ENCODE data around the gene MCM7. TPM values are rescaled to one million over a fixed set of nuclear protein-coding genes. Genes with fewer than 3 reads are reported as not detected.
A peak's percentile ranks its signal among the peaks of the same experiment; 100 is the strongest.

Gene MCM7
- polyA plus RNA-seq, 1 donor, result 93.8 TPM

DNA sequence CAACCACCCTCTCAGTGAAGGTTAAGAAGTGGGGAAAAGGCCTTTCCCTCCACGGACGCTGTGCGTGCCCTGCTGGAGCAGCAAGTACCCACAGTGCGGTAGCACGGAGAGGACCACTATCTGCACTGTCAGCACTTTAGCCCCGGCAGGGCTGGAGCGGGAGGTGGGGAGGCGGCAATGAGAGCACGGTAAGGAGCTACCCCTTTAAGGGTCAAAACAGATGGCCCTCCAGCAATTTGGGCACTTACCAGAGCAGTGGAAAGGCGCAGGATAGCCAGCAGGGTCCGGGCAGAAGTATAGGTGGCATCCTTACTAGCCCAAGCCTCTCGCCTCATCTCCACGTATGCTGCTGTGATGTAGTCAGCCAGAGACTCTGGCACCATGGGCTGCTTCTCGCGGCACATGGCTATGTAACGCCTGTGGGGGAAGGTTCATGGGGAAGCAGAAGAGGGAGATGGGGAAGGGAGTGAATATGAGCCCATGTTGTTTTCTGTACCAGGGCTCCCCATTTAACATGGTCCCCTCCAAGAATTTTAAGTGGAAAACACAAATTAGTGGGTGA lies 7.2 kb downstream of the MCM7 start:
- Histone ChIP-seq H3K4me1 (ENCODE audit: control insufficient read depth, insufficient read depth, low read length) (peaks cover 10% of the 10 kb centered on the region), H3K27me3 (ENCODE audit: control insufficient read depth, insufficient read depth, low read length) (no peaks in the 10 kb centered on the region), H3K27ac (ENCODE audit: low read length) (no peak overlapping the region), H3K36me3 (ENCODE audit: control insufficient read depth, insufficient read depth, low read length) (peaks cover 87% of the 10 kb centered on the region), H3K9me3 (ENCODE audit: control insufficient read depth, low read depth, low read length) (no peaks in the 10 kb centered on the region), H3K4me3 (ENCODE audit: low read length) (no peak overlapping the region)
- no peak for DNase-seq
- no CpG with 5 or more reads among the region's 16 CpGs for WGBS (ENCODE audit: insufficient coverage, low lambda C conversion rate)

GRCh38 chr7:100093498-100093897 lies 7.7 kb downstream of the MCM7 start:
- Histone ChIP-seq H3K4me1 (ENCODE audit: control insufficient read depth, insufficient read depth, low read length) (peaks cover 9% of the 10 kb centered on the region), H3K36me3 (ENCODE audit: control insufficient read depth, insufficient read depth, low read length) (peaks cover 82% of the 10 kb centered on the region), H3K27ac (ENCODE audit: low read length) (no peak overlapping the region), H3K27me3 (ENCODE audit: control insufficient read depth, insufficient read depth, low read length) (no peaks in the 10 kb centered on the region), H3K4me3 (ENCODE audit: low read length) (no peak overlapping the region), H3K9me3 (ENCODE audit: control insufficient read depth, low read depth, low read length) (no peaks in the 10 kb centered on the region)
- no peak for DNase-seq
- WGBS (ENCODE audit: insufficient coverage, low lambda C conversion rate), result no CpG with 5 or more reads among the region's 13 CpGs

DNA sequence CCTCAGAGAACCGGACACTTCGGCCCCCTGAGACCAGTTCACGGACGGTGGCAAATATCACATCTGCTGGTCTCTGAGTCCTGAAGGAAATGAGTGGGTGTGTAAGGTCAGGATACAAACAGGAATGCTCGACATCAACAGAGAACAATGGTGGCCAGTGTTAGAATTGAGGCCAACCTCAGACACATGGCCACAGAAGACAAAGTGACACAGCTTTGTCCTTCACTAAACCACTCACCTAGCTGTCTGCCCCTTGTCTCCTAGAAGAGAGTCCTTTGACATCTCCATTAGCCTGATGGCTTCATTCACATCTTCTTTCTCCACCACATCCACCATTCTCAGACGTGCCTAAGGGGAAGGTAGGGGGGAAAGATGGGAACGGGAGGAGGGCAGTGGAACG lies 8.1 kb downstream of the MCM7 start:
- WGBS (ENCODE audit: insufficient coverage, low lambda C conversion rate), result no CpG with 5 or more reads among the region's 8 CpGs
- peaks cover 13% of the 10 kb centered on the region for H3K4me1 ChIP-seq (ENCODE audit: control insufficient read depth, insufficient read depth, low read length)
- no peaks in the 10 kb centered on the region for H3K27me3 ChIP-seq (ENCODE audit: control insufficient read depth, insufficient read depth, low read length)
- DNase-seq, result no peak
- H3K27ac ChIP-seq (ENCODE audit: low read length), result no peak overlapping the region
- peaks cover 77% of the 10 kb centered on the region for H3K36me3 ChIP-seq (ENCODE audit: control insufficient read depth, insufficient read depth, low read length)
- no peak overlapping the region for H3K4me3 ChIP-seq (ENCODE audit: low read length)
- H3K9me3 ChIP-seq (ENCODE audit: control insufficient read depth, low read depth, low read length), result no peaks in the 10 kb centered on the region

DNA sequence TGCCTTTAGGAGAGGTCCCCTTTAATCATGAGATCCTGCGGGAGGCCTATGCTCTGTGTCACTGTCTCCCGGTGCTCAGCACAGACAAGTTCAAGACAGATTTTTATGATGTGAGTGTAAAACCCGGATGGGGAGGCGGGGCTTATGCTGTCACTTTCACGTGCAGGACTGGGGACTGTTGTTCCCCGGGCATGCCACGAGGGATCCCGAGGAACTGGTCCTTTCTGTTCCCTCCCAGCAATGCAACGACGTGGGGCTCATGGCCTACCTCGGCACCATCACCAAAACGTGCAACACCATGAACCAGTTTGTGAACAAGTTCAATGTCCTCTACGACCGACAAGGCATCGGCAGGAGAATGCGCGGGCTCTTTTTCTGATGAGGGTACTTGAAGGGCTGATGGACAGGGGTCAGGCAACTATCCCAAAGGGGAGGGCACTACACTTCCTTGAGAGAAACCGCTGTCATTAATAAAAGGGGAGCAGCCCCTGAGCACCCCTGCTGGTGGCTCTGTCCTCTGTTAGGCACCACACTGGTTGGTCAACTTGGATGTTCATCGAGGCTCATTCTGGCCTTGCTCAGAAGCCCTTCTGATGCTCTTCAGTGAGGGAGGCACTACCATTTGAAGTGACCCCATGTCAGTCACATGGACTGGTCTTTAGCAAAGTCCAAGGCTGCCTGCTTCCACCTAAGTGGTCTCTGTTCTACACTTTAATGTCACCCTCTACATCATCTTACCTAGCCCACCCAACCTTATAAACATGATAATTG lies 9.6 kb downstream of the MCM7 start:
- Histone ChIP-seq H3K27me3 (ENCODE audit: control insufficient read depth, insufficient read depth, low read length) (no peaks in the 10 kb centered on the region), H3K4me1 (ENCODE audit: control insufficient read depth, insufficient read depth, low read length) (peaks cover 15% of the 10 kb centered on the region), H3K36me3 (ENCODE audit: control insufficient read depth, insufficient read depth, low read length) (peaks cover 63% of the 10 kb centered on the region), H3K9me3 (ENCODE audit: control insufficient read depth, low read depth, low read length) (no peaks in the 10 kb centered on the region), H3K4me3 (ENCODE audit: low read length) (no peak overlapping the region), H3K27ac (ENCODE audit: low read length) (no peak overlapping the region)
- WGBS (ENCODE audit: insufficient coverage, low lambda C conversion rate), result no CpG with 5 or more reads among the region's 19 CpGs
- no peak for DNase-seq

DNA sequence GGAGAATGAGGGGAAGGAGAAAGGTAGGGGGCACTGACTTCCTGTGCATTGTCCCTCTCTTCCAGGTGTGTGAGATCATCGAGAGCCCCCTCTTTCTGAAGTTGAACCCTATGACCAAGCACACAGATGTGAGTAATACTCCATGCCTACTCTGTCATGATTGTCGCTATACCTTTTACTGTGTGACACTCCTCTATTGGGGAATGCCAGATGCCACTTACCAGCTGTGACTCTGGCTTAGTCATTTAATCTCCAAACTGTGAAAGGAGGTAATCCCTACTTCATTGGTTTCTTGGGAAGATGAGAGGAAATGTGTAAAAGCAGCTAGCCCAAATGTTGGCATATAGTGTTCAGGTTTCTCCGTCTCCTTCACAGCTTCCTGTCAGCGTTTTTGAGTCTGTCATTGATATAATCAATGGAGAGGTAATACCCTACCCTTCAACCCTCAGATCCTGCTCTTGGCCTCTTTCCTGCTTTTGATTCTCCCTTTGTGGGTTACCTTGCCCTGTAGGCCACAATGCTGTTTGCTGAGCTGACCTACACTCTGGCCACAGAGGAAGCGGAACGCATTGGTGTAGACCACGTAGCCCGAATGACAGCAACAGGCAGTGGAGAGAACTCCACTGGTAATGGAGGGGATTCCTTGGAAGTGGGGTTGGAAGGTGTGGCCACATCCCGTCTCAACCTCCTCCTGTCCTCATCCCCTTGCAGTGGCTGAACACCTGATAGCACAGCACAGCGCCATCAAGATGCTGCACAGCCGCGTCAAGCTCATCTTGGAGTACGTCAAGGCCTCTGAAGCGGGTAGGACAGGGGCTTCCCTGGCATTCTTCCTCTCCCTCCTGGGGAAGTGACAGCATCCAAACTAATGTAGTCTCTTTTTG lies 10.4 kb downstream of the MCM7 start:
- H3K27me3 ChIP-seq (ENCODE audit: control insufficient read depth, insufficient read depth, low read length), result no peaks in the 10 kb centered on the region
- peaks cover 55% of the 10 kb centered on the region for H3K36me3 ChIP-seq (ENCODE audit: control insufficient read depth, insufficient read depth, low read length)
- no CpG with 5 or more reads among the region's 14 CpGs for WGBS (ENCODE audit: insufficient coverage, low lambda C conversion rate)
- no peak overlapping the region for H3K4me3 ChIP-seq (ENCODE audit: low read length)
- H3K9me3 ChIP-seq (ENCODE audit: control insufficient read depth, low read depth, low read length), result no peaks in the 10 kb centered on the region
- H3K4me1 ChIP-seq (ENCODE audit: control insufficient read depth, insufficient read depth, low read length), result peaks cover 15% of the 10 kb centered on the region
- no peak for DNase-seq
- no peak overlapping the region for H3K27ac ChIP-seq (ENCODE audit: low read length)

- Histone ChIP-seq H3K4me3 (ENCODE audit: low read length) (peak overlapping the region; percentile 98), H3K27ac (ENCODE audit: low read length) (no peak overlapping the region), H3K4me1 (ENCODE audit: control insufficient read depth, insufficient read depth, low read length) (peaks cover 15% of the 10 kb centered on the region), H3K27me3 (ENCODE audit: control insufficient read depth, insufficient read depth, low read length) (no peaks in the 10 kb centered on the region), H3K36me3 (ENCODE audit: control insufficient read depth, insufficient read depth, low read length) (peaks cover 44% of the 10 kb centered on the region), H3K9me3 (ENCODE audit: control insufficient read depth, low read depth, low read length) (no peaks in the 10 kb centered on the region)
- 40% methylated on average over 2 of the region's 7 CpGs for WGBS (ENCODE audit: insufficient coverage, low lambda C conversion rate)
- no peak for DNase-seq
Measured at GRCh38 chr7:100089458-100090196, 11.6 kb downstream of the MCM7 start.

DNA sequence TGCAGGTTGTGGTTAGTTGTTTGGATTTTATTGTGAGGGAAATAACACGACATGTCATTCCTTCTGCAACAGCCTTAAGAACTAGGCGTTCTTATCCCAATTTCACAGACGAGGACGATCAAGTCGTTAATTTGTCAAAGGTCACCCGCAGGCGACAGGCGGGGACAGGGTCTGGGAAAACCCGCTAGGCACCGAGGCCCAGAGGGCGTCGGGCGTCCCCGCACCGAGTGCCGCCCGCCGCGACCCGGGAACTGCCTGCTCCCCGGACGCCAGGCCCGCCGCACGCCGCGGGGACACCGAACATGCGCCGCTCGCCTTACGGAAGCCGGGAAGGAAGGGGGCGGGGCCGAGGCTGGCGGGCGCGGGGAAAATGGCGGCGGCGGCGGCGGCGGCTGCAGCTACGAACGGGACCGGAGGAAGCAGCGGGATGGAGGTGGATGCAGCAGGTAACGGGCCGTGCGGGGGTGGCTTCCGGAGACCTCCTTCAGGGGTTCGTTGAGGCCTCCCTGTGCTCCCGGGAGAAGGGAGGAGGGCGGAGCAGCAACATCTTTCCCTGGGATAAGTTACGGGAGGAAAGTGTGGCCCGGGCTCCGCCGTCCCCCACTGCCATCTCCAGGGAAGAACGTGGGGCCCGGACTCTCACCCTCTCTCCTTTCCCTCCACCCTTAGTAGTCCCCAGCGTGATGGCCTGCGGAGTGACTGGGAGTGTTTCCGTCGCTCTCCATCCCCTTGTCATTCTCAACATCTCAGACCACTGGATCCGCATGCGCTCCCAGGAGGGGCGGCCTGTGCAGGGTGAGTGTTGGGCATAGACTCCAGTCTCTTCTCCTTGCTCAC lies 12.4 kb downstream of the MCM7 start, which contains the start of gene COPS6:
Gene COPS6, plus strand, starts transcription at position 349 of the 837 bp plus-strand sequence. Its CDS starts 22 bp downstream, at position 371.
- no peaks in the 10 kb centered on the region for H3K27me3 ChIP-seq (ENCODE audit: control insufficient read depth, insufficient read depth, low read length)
- H3K4me1 ChIP-seq (ENCODE audit: control insufficient read depth, insufficient read depth, low read length), result peaks cover 15% of the 10 kb centered on the region
- no CpG with 5 or more reads among the region's 68 CpGs for WGBS (ENCODE audit: insufficient coverage, low lambda C conversion rate)
- H3K27ac ChIP-seq (ENCODE audit: low read length), result peak within 1 kb of the TSS; percentile 68
- DNase-seq, result peak; percentile 57 to 87
- H3K4me3 ChIP-seq (ENCODE audit: low read length), result peak within 1 kb of the TSS; percentile 98
- H3K36me3 ChIP-seq (ENCODE audit: control insufficient read depth, insufficient read depth, low read length), result peaks cover 36% of the 10 kb centered on the region
- no peaks in the 10 kb centered on the region for H3K9me3 ChIP-seq (ENCODE audit: control insufficient read depth, low read depth, low read length)

DNA sequence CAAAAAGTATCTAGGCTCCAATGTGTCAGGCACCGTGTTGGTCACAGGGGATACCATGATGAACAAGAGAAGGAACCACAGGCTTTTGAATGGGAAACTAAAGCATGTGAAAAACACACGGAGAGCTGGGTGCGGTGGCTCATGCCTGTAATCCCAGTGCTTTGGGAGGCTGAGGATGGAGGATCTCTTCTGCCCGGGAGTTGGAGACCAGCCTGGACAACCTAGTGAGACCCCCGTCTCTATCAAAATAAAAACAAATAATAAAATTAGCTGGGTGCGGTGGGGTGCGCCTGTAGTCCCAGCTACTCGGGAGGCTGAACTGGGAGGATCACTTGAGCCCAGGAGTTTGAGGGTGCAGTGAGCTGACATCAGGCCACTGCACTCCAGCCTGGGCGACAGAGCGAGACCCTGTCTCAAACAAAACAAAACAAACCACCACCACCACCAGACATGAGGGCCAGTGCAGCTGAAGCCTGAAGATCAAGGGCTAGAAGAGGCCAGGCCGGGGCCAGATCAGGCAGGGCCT lies 13.0 kb downstream of the MCM7 start:
- Histone ChIP-seq H3K4me1 (ENCODE audit: control insufficient read depth, insufficient read depth, low read length) (peaks cover 15% of the 10 kb centered on the region), H3K27me3 (ENCODE audit: control insufficient read depth, insufficient read depth, low read length) (no peaks in the 10 kb centered on the region), H3K9me3 (ENCODE audit: control insufficient read depth, low read depth, low read length) (no peaks in the 10 kb centered on the region), H3K4me3 (ENCODE audit: low read length) (peak overlapping the region; percentile 98), H3K27ac (ENCODE audit: low read length) (peak overlapping the region; percentile 68), H3K36me3 (ENCODE audit: control insufficient read depth, insufficient read depth, low read length) (peaks cover 29% of the 10 kb centered on the region)
- no peak for DNase-seq
- WGBS (ENCODE audit: insufficient coverage, low lambda C conversion rate), result no CpG with 5 or more reads among the region's 11 CpGs

DNA sequence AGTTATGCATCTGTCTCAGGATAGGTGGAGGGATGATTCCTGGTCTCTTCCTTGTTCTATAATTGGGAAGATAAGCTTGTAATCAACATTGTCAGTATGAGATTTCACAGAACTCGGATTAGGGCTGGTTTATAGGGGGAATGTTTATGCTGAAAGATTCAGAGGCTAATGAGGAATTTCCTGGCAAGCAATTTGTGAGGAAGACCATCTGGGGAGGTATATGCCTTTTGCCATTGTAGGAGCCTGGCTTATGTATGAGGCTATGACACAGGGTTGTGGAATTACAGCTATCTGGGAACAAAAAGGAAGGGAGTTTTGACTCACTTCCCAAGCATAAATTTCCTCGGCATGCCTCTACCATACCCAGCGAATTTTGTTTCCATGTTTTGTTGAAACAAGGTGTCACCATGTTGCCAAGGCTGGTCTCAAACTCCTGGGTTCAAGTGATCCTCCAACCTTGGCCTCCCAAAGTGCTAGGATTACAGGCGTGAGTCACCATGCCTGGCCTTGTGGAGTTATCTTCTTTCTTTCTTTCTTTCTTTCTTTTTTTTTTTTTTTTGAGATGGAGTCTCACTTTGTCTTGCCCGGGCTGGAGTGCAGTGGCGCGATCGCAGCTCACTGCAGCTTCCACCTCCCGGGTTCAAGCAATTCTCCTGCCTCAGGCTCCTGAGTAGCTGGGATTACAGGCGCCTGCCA lies 14.0 kb downstream of the MCM7 start:
- no CpG with 5 or more reads among the region's 10 CpGs for WGBS (ENCODE audit: insufficient coverage, low lambda C conversion rate)
- Histone ChIP-seq H3K4me3 (ENCODE audit: low read length) (no peak overlapping the region), H3K4me1 (ENCODE audit: control insufficient read depth, insufficient read depth, low read length) (peaks cover 18% of the 10 kb centered on the region), H3K9me3 (ENCODE audit: control insufficient read depth, low read depth, low read length) (no peaks in the 10 kb centered on the region), H3K27me3 (ENCODE audit: control insufficient read depth, insufficient read depth, low read length) (no peaks in the 10 kb centered on the region), H3K36me3 (ENCODE audit: control insufficient read depth, insufficient read depth, low read length) (peaks cover 19% of the 10 kb centered on the region), H3K27ac (ENCODE audit: low read length) (no peak overlapping the region)
- peak in 1 of 2 donors; percentile 26 for DNase-seq

Measured in large intestine (tissue), 3 donors.